Measurements from ENCODE around the gene LIMK2. TPM values are rescaled to one million over a fixed set of nuclear protein-coding genes. Genes with fewer than 3 reads are reported as not detected.
"Not testable (repeated sequence)": the region's sequence is repeated elsewhere in the genome, so short reads cannot be mapped to it uniquely, and the experiment has no call there.

Gene LIMK2
- polyA plus RNA-seq, 1 donor from 2014 or later = 44.2 TPM

DNA sequence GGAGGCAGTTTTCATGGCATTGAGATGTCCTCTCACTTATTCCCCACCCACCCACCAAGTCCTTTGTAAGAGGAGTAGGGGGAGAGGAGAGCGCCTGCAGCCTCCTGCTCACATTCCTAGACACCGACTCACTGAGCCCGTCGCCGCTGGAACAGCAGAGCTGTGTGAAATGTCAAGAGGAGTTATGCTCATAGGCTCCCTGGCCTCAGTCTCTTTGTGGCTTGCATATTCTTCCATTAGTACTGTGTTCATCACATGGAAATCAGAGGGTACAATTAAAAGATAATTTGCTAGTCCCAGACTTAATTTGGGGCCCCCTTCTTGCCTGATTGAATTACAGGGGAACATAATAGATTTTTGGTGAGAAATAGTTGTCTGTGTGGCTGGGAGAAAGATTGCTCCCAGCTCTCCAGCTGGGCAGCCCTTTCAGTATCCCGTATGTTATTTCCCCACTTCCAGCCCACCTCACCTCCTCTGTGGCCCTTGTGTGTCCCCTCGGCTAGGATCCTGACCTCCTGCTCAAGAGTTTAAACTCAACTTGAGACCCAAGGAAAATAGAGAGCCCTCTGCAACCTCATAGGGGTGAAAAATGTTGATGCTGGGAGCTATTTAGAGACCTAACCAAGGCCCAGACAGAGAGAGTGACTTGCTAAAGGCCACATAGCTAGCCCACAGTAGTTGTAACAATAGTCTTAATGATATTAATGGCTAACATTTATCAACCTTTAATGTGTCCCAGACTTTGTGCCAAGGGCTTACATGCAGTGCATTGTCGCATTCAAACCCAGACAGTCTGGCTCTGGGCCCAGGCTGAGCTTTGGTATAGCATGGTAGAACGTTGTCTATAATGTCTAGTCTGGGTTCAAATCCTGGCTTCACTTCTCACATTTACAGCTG is 32.2 kb downstream of the LIMK2 start:
- H3K79me2 ChIP-seq (replicated peaks; ENCODE audit: insufficient read depth, low read length) = peaks cover 12% of the 10 kb centered on the region
- no peaks in the 10 kb centered on the region for H3F3A ChIP-seq (ENCODE audit: insufficient read depth, low read length, poor library complexity, severe bottlenecking)
- H3K27me3 ChIP-seq (ENCODE audit: insufficient read depth, low read depth, low read length) = no peaks in the 10 kb centered on the region
- no peak overlapping the region for H3K27ac ChIP-seq (ENCODE audit: low read length)
- H3K9me3 ChIP-seq (ENCODE audit: low read length) = no peaks in the 10 kb centered on the region
- no peaks in the 10 kb centered on the region for H4K20me1 ChIP-seq (ENCODE audit: insufficient read depth)
- no peak overlapping the region for H3K9ac ChIP-seq (ENCODE audit: low read length)
- H2AFZ ChIP-seq (ENCODE audit: low read depth, low read length) = no peak overlapping the region
- TF ChIP-seq SMC3 (conservative IDR thresholded peaks at IDR 0.05; ENCODE audit: poor library complexity) (no peak), MXI1 (conservative IDR thresholded peaks at IDR 0.05; ENCODE audit: poor library complexity, severe bottlenecking) (no peak), EP300 (conservative IDR thresholded peaks at IDR 0.05; ENCODE audit: poor library complexity, severe bottlenecking) (no peak), EZH2 (IDR thresholded peaks at IDR 0.05; ENCODE audit: borderline replicate concordance, insufficient read depth, low read length, poor library complexity, severe bottlenecking) (no peak), RAD21 (conservative IDR thresholded peaks at IDR 0.05) (no peak), TAF1 (IDR thresholded peaks at IDR 0.05; ENCODE audit: low read depth) (no peak), POLR2AphosphoS5 (IDR thresholded peaks at IDR 0.05) (no peak)
- TF ChIP-seq, protein P1, sequence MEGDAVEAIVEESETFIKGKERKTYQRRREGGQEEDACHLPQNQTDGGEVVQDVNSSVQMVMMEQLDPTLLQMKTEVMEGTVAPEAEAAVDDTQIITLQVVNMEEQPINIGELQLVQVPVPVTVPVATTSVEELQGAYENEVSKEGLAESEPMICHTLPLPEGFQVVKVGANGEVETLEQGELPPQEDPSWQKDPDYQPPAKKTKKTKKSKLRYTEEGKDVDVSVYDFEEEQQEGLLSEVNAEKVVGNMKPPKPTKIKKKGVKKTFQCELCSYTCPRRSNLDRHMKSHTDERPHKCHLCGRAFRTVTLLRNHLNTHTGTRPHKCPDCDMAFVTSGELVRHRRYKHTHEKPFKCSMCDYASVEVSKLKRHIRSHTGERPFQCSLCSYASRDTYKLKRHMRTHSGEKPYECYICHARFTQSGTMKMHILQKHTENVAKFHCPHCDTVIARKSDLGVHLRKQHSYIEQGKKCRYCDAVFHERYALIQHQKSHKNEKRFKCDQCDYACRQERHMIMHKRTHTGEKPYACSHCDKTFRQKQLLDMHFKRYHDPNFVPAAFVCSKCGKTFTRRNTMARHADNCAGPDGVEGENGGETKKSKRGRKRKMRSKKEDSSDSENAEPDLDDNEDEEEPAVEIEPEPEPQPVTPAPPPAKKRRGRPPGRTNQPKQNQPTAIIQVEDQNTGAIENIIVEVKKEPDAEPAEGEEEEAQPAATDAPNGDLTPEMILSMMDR (IDR thresholded peaks at IDR 0.05; ENCODE audit: poor library complexity, severe bottlenecking) = no peak
- TF ChIP-seq, protein P2, sequence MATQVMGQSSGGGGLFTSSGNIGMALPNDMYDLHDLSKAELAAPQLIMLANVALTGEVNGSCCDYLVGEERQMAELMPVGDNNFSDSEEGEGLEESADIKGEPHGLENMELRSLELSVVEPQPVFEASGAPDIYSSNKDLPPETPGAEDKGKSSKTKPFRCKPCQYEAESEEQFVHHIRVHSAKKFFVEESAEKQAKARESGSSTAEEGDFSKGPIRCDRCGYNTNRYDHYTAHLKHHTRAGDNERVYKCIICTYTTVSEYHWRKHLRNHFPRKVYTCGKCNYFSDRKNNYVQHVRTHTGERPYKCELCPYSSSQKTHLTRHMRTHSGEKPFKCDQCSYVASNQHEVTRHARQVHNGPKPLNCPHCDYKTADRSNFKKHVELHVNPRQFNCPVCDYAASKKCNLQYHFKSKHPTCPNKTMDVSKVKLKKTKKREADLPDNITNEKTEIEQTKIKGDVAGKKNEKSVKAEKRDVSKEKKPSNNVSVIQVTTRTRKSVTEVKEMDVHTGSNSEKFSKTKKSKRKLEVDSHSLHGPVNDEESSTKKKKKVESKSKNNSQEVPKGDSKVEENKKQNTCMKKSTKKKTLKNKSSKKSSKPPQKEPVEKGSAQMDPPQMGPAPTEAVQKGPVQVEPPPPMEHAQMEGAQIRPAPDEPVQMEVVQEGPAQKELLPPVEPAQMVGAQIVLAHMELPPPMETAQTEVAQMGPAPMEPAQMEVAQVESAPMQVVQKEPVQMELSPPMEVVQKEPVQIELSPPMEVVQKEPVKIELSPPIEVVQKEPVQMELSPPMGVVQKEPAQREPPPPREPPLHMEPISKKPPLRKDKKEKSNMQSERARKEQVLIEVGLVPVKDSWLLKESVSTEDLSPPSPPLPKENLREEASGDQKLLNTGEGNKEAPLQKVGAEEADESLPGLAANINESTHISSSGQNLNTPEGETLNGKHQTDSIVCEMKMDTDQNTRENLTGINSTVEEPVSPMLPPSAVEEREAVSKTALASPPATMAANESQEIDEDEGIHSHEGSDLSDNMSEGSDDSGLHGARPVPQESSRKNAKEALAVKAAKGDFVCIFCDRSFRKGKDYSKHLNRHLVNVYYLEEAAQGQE (IDR thresholded peaks at IDR 0.05; ENCODE audit: borderline replicate concordance) = no peak
- H3K4me2 ChIP-seq (ENCODE audit: low read length) = no peak overlapping the region
- H3K36me3 ChIP-seq (ENCODE audit: insufficient read depth, low read length) = no peaks in the 10 kb centered on the region
- H3K4me3 ChIP-seq (ENCODE audit: low read length) = no peak overlapping the region
- H3K9me2 ChIP-seq (ENCODE audit: insufficient read depth, low read length) = no peaks in the 10 kb centered on the region

DNA sequence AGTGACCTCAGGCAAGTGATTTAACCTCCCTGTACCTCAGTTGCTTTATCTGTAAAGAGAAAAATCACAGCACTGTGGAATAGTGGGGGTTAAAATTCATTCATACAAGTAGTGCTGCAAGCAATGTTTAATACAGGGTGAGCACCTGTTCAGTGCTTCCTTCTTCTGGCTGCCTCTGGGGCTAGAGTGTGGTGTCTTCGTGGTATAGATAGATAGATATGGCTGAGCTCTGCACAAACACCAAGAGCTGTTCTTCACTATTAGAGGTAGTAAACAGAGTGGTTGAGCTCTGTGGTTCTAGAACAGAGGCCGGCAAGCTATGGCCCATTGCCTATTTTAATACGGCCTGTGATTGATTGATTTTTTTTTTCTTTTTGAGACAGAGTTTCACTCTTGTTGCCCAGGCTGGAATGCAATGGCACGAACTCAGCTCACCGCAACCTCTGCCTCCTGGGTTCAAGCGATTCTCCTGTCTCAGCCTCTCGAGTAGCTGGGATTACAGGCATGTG is 32.9 kb downstream of the LIMK2 start:
- Histone ChIP-seq H3K27me3 (ENCODE audit: insufficient read depth, low read depth, low read length) (no peaks in the 10 kb centered on the region), H4K20me1 (ENCODE audit: insufficient read depth) (no peaks in the 10 kb centered on the region), H3K9me2 (ENCODE audit: insufficient read depth, low read length) (no peaks in the 10 kb centered on the region), H2AFZ (ENCODE audit: low read depth, low read length) (no peak overlapping the region), H3K9ac (ENCODE audit: low read length) (no peak overlapping the region), H3F3A (ENCODE audit: insufficient read depth, low read length, poor library complexity, severe bottlenecking) (no peaks in the 10 kb centered on the region), H3K9me3 (ENCODE audit: low read length) (no peaks in the 10 kb centered on the region), H3K36me3 (ENCODE audit: insufficient read depth, low read length) (no peaks in the 10 kb centered on the region), H3K79me2 (replicated peaks; ENCODE audit: insufficient read depth, low read length) (peaks cover 16% of the 10 kb centered on the region), H3K4me2 (ENCODE audit: low read length) (no peak overlapping the region), H3K4me3 (ENCODE audit: low read length) (no peak overlapping the region), H3K27ac (ENCODE audit: low read length) (no peak overlapping the region)
- TF ChIP-seq EZH2 (IDR thresholded peaks at IDR 0.05; ENCODE audit: borderline replicate concordance, insufficient read depth, low read length, poor library complexity, severe bottlenecking) = no peak

DNA sequence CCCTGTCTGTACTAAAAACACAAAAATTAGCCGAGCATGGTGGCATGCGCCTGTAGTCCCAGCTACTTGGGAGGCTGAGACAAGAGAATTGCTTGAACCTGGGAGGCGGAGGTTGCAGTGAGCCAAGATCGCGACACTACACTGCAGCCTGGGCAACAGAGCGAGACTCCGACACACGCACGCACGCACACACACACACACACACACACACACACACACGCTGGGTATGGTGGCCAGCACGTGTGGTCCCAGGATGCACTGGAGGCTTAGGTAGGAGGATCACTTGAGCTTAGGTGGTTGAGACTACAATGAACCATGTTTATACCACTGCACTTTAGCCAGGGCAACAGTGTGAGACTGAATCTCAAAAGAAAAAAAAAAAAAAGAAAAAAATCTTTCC is 33.9 kb downstream of the LIMK2 start:
- not testable (repeated sequence) for H3K36me3 ChIP-seq (ENCODE audit: insufficient read depth, low read length); H3K9ac ChIP-seq (ENCODE audit: low read length); H2AFZ ChIP-seq (ENCODE audit: low read depth, low read length); H3K9me2 ChIP-seq (ENCODE audit: insufficient read depth, low read length); H3K4me2 ChIP-seq (ENCODE audit: low read length); H3F3A ChIP-seq (ENCODE audit: insufficient read depth, low read length, poor library complexity, severe bottlenecking); H3K27ac ChIP-seq (ENCODE audit: low read length); H3K9me3 ChIP-seq (ENCODE audit: low read length); H3K27me3 ChIP-seq (ENCODE audit: insufficient read depth, low read depth, low read length); H4K20me1 ChIP-seq (ENCODE audit: insufficient read depth); H3K4me3 ChIP-seq (ENCODE audit: low read length)
- H3K79me2 ChIP-seq (replicated peaks; ENCODE audit: insufficient read depth, low read length) = peaks cover 16% of the 10 kb centered on the region

All from neural cell (in vitro differentiated cells).